Heart left ventricle (tissue), 13 donors: ENCODE measurements around the gene KIRREL3.

Source experiments
- POLR2A ChIP-seq, 2 donors: fragments of 450-650 bp; IDR thresholded peaks; one replicate each; pipeline ENCODE4 v1.6.1; 2017; ENCODE audit warnings: antibody characterized with exemption in 2 of 2, mild to moderate bottlenecking in 2 of 2, moderate library complexity in 2 of 2
- TF ChIP-seq, protein P1 (sequence below), 12 donors: fragments of 200-600 bp; sonication (generic) in 4 of 12; IDR thresholded peaks; one replicate each; pipeline versions ENCODE4 v1.5.0 to v1.8.0; 2018 to 2022; ENCODE audit warnings: antibody characterized with exemption in 12 of 12, mild to moderate bottlenecking in 5 of 12
- donor health status: ischemic (EF 13 %, LVEDD 7.1; RV severe dilation, severe dysfunction).
- donor health status: DM: no; HTN: yes; CAD: no.
- donor health status: DM: no; HTN: no; CAD: no.
- donor health status: ischemic (EF 25% LVEDD 6.9; RV normal size, moderate dysfunction).
- donor health status: ischemic (EF 25% LVEDD 5.7; RV mildly dilated, moderate dysfunction).
- donor health status: ischemic (EF 35%, LVEDD 5.7; RV mildly dilated, moderate dysfunction).
- donor health status: nonischemic (EF 11% LVEDD 7.7; RV severe dilation, severe dysfunction).
- donor health status: DM: yes; HTN: yes; CAD: no.
- donor health status: PGD.
- donor health status: ischemic (EF 29% LVEDD 5.4; RV normal size, mild dysfunction).
- donor health status: nonischemic (EF 23%, LVEDD 6.1; RV moderate dilation, normal function).

DNA sequence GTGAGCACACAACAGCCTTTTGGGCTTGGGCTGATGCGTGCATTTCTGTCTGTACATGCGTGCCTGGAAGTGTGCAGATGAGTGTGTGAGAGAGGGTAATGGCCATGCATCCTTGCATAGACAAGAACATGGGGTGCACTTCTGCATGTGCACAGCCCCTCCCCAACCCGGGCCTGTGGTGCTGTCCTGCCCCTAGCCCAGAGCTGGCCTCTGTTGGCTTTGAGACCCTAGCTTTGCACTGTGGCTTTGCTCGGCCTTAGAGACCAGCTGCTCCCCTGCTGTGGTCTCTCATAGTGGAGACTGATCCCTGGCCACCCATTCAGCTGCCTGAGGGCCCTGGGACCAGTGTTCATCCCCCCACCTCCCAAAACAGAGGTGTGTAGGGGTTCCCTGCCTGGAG, 619.7 kb downstream of the KIRREL3 start:
- TF ChIP-seq, protein P1, sequence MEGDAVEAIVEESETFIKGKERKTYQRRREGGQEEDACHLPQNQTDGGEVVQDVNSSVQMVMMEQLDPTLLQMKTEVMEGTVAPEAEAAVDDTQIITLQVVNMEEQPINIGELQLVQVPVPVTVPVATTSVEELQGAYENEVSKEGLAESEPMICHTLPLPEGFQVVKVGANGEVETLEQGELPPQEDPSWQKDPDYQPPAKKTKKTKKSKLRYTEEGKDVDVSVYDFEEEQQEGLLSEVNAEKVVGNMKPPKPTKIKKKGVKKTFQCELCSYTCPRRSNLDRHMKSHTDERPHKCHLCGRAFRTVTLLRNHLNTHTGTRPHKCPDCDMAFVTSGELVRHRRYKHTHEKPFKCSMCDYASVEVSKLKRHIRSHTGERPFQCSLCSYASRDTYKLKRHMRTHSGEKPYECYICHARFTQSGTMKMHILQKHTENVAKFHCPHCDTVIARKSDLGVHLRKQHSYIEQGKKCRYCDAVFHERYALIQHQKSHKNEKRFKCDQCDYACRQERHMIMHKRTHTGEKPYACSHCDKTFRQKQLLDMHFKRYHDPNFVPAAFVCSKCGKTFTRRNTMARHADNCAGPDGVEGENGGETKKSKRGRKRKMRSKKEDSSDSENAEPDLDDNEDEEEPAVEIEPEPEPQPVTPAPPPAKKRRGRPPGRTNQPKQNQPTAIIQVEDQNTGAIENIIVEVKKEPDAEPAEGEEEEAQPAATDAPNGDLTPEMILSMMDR (IDR thresholded peaks at IDR 0.05) = no peak
- TF ChIP-seq POLR2A (IDR thresholded peaks at IDR 0.05) = no peak
